Body of pancreas (tissue), 4 donors: ENCODE measurements around the gene CCDC195.

Experiments used
- CTCF ChIP-seq, 7 experiments: fragments of 450-650 bp in 4 of 7; fragments of 200-600 bp in 3 of 7; sonication (generic) in 3 of 7; IDR thresholded peaks; one replicate each; pipeline ENCODE4 v1.5.1; 2016 to 2019; ENCODE audit warnings: antibody characterized with exemption in 7 of 7
- POLR2A ChIP-seq, 3 donors: fragments of 450-650 bp; IDR thresholded peaks; one replicate each; pipeline ENCODE4 v1.6.1; 2016; ENCODE audit warnings: antibody characterized with exemption in 3 of 3, mild to moderate bottlenecking in 2 of 3

GRCh38 chr2:224747765-224748164 is 31.6 kb upstream of the CCDC195 start:
- TF ChIP-seq CTCF (IDR thresholded peaks at IDR 0.05), result no peak
- no peak for TF ChIP-seq POLR2A (IDR thresholded peaks at IDR 0.05)
